Body of pancreas (tissue), 4 donors: Measurements from ENCODE around the gene PTGES2.

Source experiments
- POLR2A ChIP-seq, 3 donors: fragments of 450-650 bp; IDR thresholded peaks; one replicate each; pipeline ENCODE4 v1.6.1; 2016; ENCODE audit warnings: antibody characterized with exemption in 3 of 3, mild to moderate bottlenecking in 2 of 3
- TF ChIP-seq, protein P1 (sequence below), 7 experiments: fragments of 450-650 bp in 4 of 7; fragments of 200-600 bp in 3 of 7; sonication (generic) in 3 of 7; IDR thresholded peaks; one replicate each; pipeline ENCODE4 v1.5.1; 2016 to 2019; ENCODE audit warnings: antibody characterized with exemption in 7 of 7

DNA sequence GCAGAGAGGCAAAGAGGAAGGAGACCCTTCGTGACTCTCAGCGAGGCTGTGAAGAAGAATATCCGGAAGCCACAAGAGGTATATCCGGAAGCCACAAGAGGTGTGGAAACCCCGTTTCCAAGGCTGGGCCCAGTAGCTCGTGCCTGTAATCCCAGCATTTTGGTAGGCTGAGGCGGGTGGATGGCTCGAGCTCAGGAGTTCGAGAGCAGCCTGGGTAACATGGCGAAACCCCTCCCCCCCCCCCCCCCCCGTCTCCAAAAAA, 31.9 kb upstream of the PTGES2 start:
- TF ChIP-seq POLR2A (IDR thresholded peaks at IDR 0.05), result no peak
- TF ChIP-seq, protein P1, sequence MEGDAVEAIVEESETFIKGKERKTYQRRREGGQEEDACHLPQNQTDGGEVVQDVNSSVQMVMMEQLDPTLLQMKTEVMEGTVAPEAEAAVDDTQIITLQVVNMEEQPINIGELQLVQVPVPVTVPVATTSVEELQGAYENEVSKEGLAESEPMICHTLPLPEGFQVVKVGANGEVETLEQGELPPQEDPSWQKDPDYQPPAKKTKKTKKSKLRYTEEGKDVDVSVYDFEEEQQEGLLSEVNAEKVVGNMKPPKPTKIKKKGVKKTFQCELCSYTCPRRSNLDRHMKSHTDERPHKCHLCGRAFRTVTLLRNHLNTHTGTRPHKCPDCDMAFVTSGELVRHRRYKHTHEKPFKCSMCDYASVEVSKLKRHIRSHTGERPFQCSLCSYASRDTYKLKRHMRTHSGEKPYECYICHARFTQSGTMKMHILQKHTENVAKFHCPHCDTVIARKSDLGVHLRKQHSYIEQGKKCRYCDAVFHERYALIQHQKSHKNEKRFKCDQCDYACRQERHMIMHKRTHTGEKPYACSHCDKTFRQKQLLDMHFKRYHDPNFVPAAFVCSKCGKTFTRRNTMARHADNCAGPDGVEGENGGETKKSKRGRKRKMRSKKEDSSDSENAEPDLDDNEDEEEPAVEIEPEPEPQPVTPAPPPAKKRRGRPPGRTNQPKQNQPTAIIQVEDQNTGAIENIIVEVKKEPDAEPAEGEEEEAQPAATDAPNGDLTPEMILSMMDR (IDR thresholded peaks at IDR 0.05), result no peak
